H9 (cell line): Measurements from ENCODE around the gene CARS1. TPM values are rescaled to one million over a fixed set of nuclear protein-coding genes. Genes with fewer than 3 reads are reported as not detected.

ENCODE experiments used
- DNase-seq: peaks from one replicate; pipeline ENCODE4 v3.0.0-alpha.2; 2017
- H2AFZ ChIP-seq: one replicate; pipeline ENCODE4 v1.6.1; 2013; ENCODE audit warnings: mild to moderate bottlenecking, low read length, control low read depth, moderate library complexity
- H2AK5ac ChIP-seq: 2 replicates; pipeline ENCODE4 v1.6.1; 2013; ENCODE audit warnings: low read length, control low read depth, mixed read lengths; ENCODE audit not compliant: insufficient read length
- H2BK120ac ChIP-seq: one replicate; pipeline ENCODE4 v1.6.1; 2013; ENCODE audit warnings: low read depth, mild to moderate bottlenecking, low read length, control low read depth, inconsistent platforms; ENCODE audit not compliant: poor library complexity, severe bottlenecking
- H2BK12ac ChIP-seq: 2 replicates; pipeline ENCODE4 v1.6.1; 2013; ENCODE audit warnings: low read length, control low read depth, mixed read lengths, low read depth; ENCODE audit not compliant: insufficient read length
- H2BK15ac ChIP-seq: 2 replicates; pipeline ENCODE4 v1.6.1; 2013; ENCODE audit warnings: low read depth, low read length, control low read depth
- H2BK20ac ChIP-seq: one replicate; pipeline ENCODE4 v1.6.1; 2013; ENCODE audit warnings: low read depth, mild to moderate bottlenecking, low read length, control low read depth, inconsistent platforms; ENCODE audit not compliant: poor library complexity, severe bottlenecking
- H2BK5ac ChIP-seq: 2 replicates; pipeline ENCODE4 v1.6.1; 2013; ENCODE audit warnings: low read length, control low read depth, mixed read lengths; ENCODE audit not compliant: insufficient read length
- H3K14ac ChIP-seq: 2 replicates; pipeline ENCODE4 v1.6.1; 2013; ENCODE audit warnings: low read length, control low read depth; ENCODE audit not compliant: insufficient read depth
- H3K18ac ChIP-seq: 2 replicates; pipeline ENCODE4 v1.6.1; 2013; ENCODE audit warnings: low read depth, mild to moderate bottlenecking, mixed read lengths, low read length, control low read depth; ENCODE audit not compliant: insufficient read length
- H3K23ac ChIP-seq: 2 replicates; pipeline ENCODE4 v1.6.1; 2013; ENCODE audit warnings: low read length, control low read depth, mixed read lengths, low read depth; ENCODE audit not compliant: insufficient read length
- H3K23me2 ChIP-seq: 2 replicates; pipeline ENCODE4 v1.6.1; 2013; ENCODE audit warnings: low read depth, mild to moderate bottlenecking, mixed read lengths, low read length, control low read depth; ENCODE audit not compliant: insufficient read length, poor library complexity, severe bottlenecking
- H3K27ac ChIP-seq: 2 replicates; pipeline ENCODE4 v1.5.1; 2013; ENCODE audit warnings: low read length, control low read depth, mixed read lengths, low read depth; ENCODE audit not compliant: insufficient read length
- H3K27me3 ChIP-seq: 2 replicates; pipeline ENCODE4 v1.6.1; 2013; ENCODE audit warnings: low read length, control low read depth, inconsistent platforms; ENCODE audit not compliant: insufficient read depth
- H3K4ac ChIP-seq: 2 replicates; pipeline ENCODE4 v1.6.1; 2013; ENCODE audit warnings: low read depth, mild to moderate bottlenecking, control low read depth, inconsistent platforms, low read length, moderate library complexity
- H3K4me1 ChIP-seq: 2 replicates; pipeline ENCODE4 v1.6.1; 2013; ENCODE audit warnings: low read length, control low read depth, inconsistent platforms; ENCODE audit not compliant: insufficient read depth
- H3K4me2 ChIP-seq: 2 replicates; pipeline ENCODE4 v1.6.1; 2013; ENCODE audit warnings: low read length, control low read depth, mixed read lengths; ENCODE audit not compliant: insufficient read length, insufficient read depth
- H3K56ac ChIP-seq: 2 replicates; pipeline ENCODE4 v1.6.1; 2013; ENCODE audit warnings: low read depth, mild to moderate bottlenecking, mixed read lengths, low read length, control low read depth; ENCODE audit not compliant: insufficient read length
- H3K79me1 ChIP-seq: 2 replicates; pipeline ENCODE4 v1.6.1; 2013; ENCODE audit warnings: low read depth, mild to moderate bottlenecking, moderate library complexity, low read length, control low read depth, inconsistent platforms; ENCODE audit not compliant: insufficient read depth, poor library complexity, severe bottlenecking
- H3K79me2 ChIP-seq: 2 replicates; pipeline ENCODE4 v1.6.1; 2013; ENCODE audit warnings: low read length, control low read depth, inconsistent platforms; ENCODE audit not compliant: insufficient read depth
- H3K9ac ChIP-seq: 2 replicates; pipeline ENCODE4 v1.6.1; 2013; ENCODE audit warnings: low read length, control low read depth, mixed read lengths; ENCODE audit not compliant: insufficient read length; ENCODE audit errors: extremely low read depth
- H3K9me3 ChIP-seq: one replicate; pipeline ENCODE4 v1.6.1; 2013; ENCODE audit warnings: low read depth, low read length, inconsistent platforms; ENCODE audit not compliant: control insufficient read depth
- H3T11ph ChIP-seq: one replicate; pipeline ENCODE4 v1.6.1; 2013; ENCODE audit warnings: mild to moderate bottlenecking, low read length, control low read depth, inconsistent platforms
- H4K20me1 ChIP-seq: one replicate; pipeline ENCODE4 v1.6.1; 2013; ENCODE audit not compliant: control insufficient read depth, insufficient read length, insufficient read depth
- H4K5ac ChIP-seq: 2 replicates; pipeline ENCODE4 v1.6.1; 2013; ENCODE audit warnings: low read depth, mild to moderate bottlenecking, mixed read lengths, low read length, control low read depth; ENCODE audit not compliant: insufficient read length
- H4K8ac ChIP-seq: replicated peaks from 2 replicates; pipeline ENCODE4 v1.6.1; 2013; ENCODE audit warnings: low read length, control low read depth, mixed read lengths, low read depth; ENCODE audit not compliant: insufficient read length
- H4K91ac ChIP-seq: 2 replicates; pipeline ENCODE4 v1.6.1; 2013; ENCODE audit warnings: low read depth, mild to moderate bottlenecking, moderate library complexity, mixed read lengths, low read length, control low read depth; ENCODE audit not compliant: insufficient read length
- H3K27ac Mint-ChIP-seq, 3 experiments: 2 replicates in 2 of 3; 3 replicates in 1 of 3; pipeline ENCODE4 v1.8.0; 2020 to 2021; ENCODE audit warnings: mixed read lengths in 3 of 3, mild to moderate bottlenecking in 1 of 3, moderate library complexity in 1 of 3
- H3K27me3 Mint-ChIP-seq: 2 replicates; pipeline ENCODE4 v1.8.0; 2021; ENCODE audit warnings: low read depth, mild to moderate bottlenecking, moderate library complexity, mixed read lengths
- H3K36me3 Mint-ChIP-seq, 3 experiments: 2 replicates in 2 of 3; 3 replicates in 1 of 3; pipeline ENCODE4 v1.8.0; 2020 to 2021; ENCODE audit warnings: low read depth in 3 of 3, mixed read lengths in 3 of 3; ENCODE audit not compliant: insufficient read depth in 1 of 3
- H3K4me1 Mint-ChIP-seq, 2 experiments: 2 replicates each; pipeline ENCODE4 v1.8.0; 2020; ENCODE audit warnings: mixed read lengths in 2 of 2
- H3K4me3 Mint-ChIP-seq, 2 experiments: 2 replicates in 1 of 2; 3 replicates in 1 of 2; pipeline ENCODE4 v1.8.0; 2020 to 2021; ENCODE audit warnings: mild to moderate bottlenecking in 2 of 2, mixed read lengths in 2 of 2, moderate library complexity in 1 of 2
- H3K9me3 Mint-ChIP-seq, 2 experiments: 2 replicates in 1 of 2; 3 replicates in 1 of 2; pipeline ENCODE4 v1.8.0; 2020; ENCODE audit warnings: mild to moderate bottlenecking in 2 of 2, mixed read lengths in 2 of 2, moderate library complexity in 1 of 2
- WGBS: extraction: QIAGEN DNeasy Blood & Tissue Kit; methylation state at CpG from one replicate; pipeline ENCODE4 v1.1.7; 2013; ENCODE audit warnings: missing lambda C conversion rate, low lambda C conversion rate, mixed read lengths; ENCODE audit not compliant: insufficient read length; ENCODE audit errors: extremely low coverage; 5-methylcytosine and 5-hydroxymethylcytosine counted together
- total RNA-seq: library from RNA; stranded (reverse); gene quantifications from 2 replicates; pipeline ENCODE4 v1.2.1, GENCODE V29; 2021
- TF ChIP-seq, protein P1 (sequence below): fragments of 200-600 bp; sonication (generic); conservative IDR thresholded peaks from 3 replicates; pipeline ENCODE4 v1.8.0; 2021; ENCODE audit warnings: antibody characterized with exemption, mild to moderate bottlenecking

Gene CARS1
- total RNA-seq, 1 experiment from 2014 or later = 92.3 TPM

DNA sequence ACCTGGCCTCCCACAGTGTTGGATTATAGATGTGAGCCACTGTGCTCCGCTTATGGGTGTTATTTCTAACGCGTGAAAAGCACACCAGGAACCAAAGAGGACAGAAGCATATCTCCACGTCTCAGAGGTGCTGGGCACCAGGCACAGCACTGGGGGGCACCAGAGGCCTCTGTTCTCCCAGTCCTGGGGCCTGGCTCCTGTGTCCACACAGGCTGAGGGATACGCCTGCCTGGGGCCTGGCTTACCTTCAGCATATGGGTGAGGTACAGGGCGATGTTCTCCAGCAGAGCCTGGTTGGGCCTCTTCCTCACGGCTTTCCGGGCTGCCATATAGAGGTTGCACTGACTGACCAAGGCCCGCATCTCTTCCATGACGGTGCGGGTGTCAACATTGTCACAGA, 40.4 kb downstream of the CARS1 start:
- Histone ChIP-seq H3K18ac (no peak overlapping the region), H3T11ph (no peak overlapping the region), H2BK5ac (no peak overlapping the region), H4K20me1 (no peaks in the 10 kb centered on the region), H3K9ac (no peak overlapping the region), H2BK120ac (no peak overlapping the region), H2AFZ (no peak overlapping the region), H4K5ac (no peak overlapping the region), H3K4me2 (no peak overlapping the region), H2BK20ac (no peak overlapping the region), H3K23ac (no peak overlapping the region), H3K79me2 (no peaks in the 10 kb centered on the region), H3K56ac (no peak overlapping the region), H2BK12ac (no peak overlapping the region), H2AK5ac (no peak overlapping the region), H3K4me1 (no peaks in the 10 kb centered on the region), H3K27ac (no peak overlapping the region), H3K27me3 (no peaks in the 10 kb centered on the region), H3K9me3 (no peaks in the 10 kb centered on the region), H4K91ac (no peak overlapping the region), H3K14ac (no peak overlapping the region), H3K23me2 (no peaks in the 10 kb centered on the region), H4K8ac (no peak overlapping the region), H3K4ac (no peak overlapping the region), H3K79me1 (no peaks in the 10 kb centered on the region), H2BK15ac (no peak overlapping the region)
- TF ChIP-seq, protein P1, sequence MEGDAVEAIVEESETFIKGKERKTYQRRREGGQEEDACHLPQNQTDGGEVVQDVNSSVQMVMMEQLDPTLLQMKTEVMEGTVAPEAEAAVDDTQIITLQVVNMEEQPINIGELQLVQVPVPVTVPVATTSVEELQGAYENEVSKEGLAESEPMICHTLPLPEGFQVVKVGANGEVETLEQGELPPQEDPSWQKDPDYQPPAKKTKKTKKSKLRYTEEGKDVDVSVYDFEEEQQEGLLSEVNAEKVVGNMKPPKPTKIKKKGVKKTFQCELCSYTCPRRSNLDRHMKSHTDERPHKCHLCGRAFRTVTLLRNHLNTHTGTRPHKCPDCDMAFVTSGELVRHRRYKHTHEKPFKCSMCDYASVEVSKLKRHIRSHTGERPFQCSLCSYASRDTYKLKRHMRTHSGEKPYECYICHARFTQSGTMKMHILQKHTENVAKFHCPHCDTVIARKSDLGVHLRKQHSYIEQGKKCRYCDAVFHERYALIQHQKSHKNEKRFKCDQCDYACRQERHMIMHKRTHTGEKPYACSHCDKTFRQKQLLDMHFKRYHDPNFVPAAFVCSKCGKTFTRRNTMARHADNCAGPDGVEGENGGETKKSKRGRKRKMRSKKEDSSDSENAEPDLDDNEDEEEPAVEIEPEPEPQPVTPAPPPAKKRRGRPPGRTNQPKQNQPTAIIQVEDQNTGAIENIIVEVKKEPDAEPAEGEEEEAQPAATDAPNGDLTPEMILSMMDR = 0 out of 3 replicates have a peak, but pooled peaks have one; percentile 12
- no CpG with 5 or more reads among the region's 11 CpGs for whole genome bisulfite sequencing
- H3K27ac Mint-ChIP-seq = no peak overlapping the region
- H3K9me3 Mint-ChIP-seq = no peaks in the 10 kb centered on the region
- H3K36me3 Mint-ChIP-seq = peaks cover 35 to 84% (median 71%) of the 10 kb centered on the region in 3 experiments
- H3K4me1 Mint-ChIP-seq = no peaks in the 10 kb centered on the region
- DNase-seq = no peak
- H3K27me3 Mint-ChIP-seq = no peaks in the 10 kb centered on the region
- no peak overlapping the region for H3K4me3 Mint-ChIP-seq
